ENCODE measurements around the gene CHIC2.
"Not testable (repeated sequence)": the region's sequence is repeated elsewhere in the genome, so short reads cannot be mapped to it uniquely, and the experiment has no call there.

CHIC2 gene

GRCh38 chr4:54064317-54065111 lies at the start of gene CHIC2:
CHIC2 (minus strand) TSS chr4:54064605; CDS start chr4:54064300, 305 bp downstream.
- in situ Hi-C loops (cut with HindIII; ENCODE audit: low sequenced_read_pairs), result no loop called here
- no peak for TF ChIP-seq CTCF (IDR thresholded peaks at IDR 0.05; ENCODE audit: low read depth, low read length, missing control alignments)
- DNase-seq (ENCODE audit: low read depth), result peak; percentile 79
- peak within 1 kb of the TSS; percentile 63 for H3K4me3 ChIP-seq (ENCODE audit: low read depth, low read length)

- DNase-seq (ENCODE audit: low read depth); H3K4me3 ChIP-seq (ENCODE audit: low read depth, low read length); in situ Hi-C loops (cut with HindIII; ENCODE audit: low sequenced_read_pairs): not testable (repeated sequence)
Observed at GRCh38 chr4:54113206-54113605, 48.8 kb upstream of the CHIC2 start.

GRCh38 chr4:54110019-54110416 lies 45.6 kb upstream of the CHIC2 start:
- in situ Hi-C loops (cut with HindIII; ENCODE audit: low sequenced_read_pairs), result no loop called here
- TF ChIP-seq CTCF (IDR thresholded peaks at IDR 0.05; ENCODE audit: low read depth, low read length, missing control alignments), result no peak
- no peak for DNase-seq (ENCODE audit: low read depth)
- no peak overlapping the region for H3K4me3 ChIP-seq (ENCODE audit: low read depth, low read length)

GRCh38 chr4:54109241-54110018 lies 45.0 kb upstream of the CHIC2 start:
- no peak overlapping the region for H3K4me3 ChIP-seq (ENCODE audit: low read depth, low read length)
- in situ Hi-C loops (cut with HindIII; ENCODE audit: low sequenced_read_pairs), result no loop called here
- DNase-seq (ENCODE audit: low read depth), result no peak
- TF ChIP-seq CTCF (IDR thresholded peaks at IDR 0.05; ENCODE audit: low read depth, low read length, missing control alignments), result no peak

GRCh38 chr4:54107951-54108748 lies 43.7 kb upstream of the CHIC2 start:
- no peak overlapping the region for H3K4me3 ChIP-seq (ENCODE audit: low read depth, low read length)
- in situ Hi-C loops (cut with HindIII; ENCODE audit: low sequenced_read_pairs), result no loop called here
- no peak for DNase-seq (ENCODE audit: low read depth)
- TF ChIP-seq CTCF (IDR thresholded peaks at IDR 0.05; ENCODE audit: low read depth, low read length, missing control alignments), result peak; percentile 23

GRCh38 chr4:54104907-54105306 lies 40.5 kb upstream of the CHIC2 start:
- DNase-seq (ENCODE audit: low read depth), result no peak
- no peak overlapping the region for H3K4me3 ChIP-seq (ENCODE audit: low read depth, low read length)
- no peak for TF ChIP-seq CTCF (IDR thresholded peaks at IDR 0.05; ENCODE audit: low read depth, low read length, missing control alignments)
- in situ Hi-C loops (cut with HindIII; ENCODE audit: low sequenced_read_pairs), result no loop called here

All from astrocyte of the cerebellum (primary cell).